GM18861 (cell line): ENCODE data around the gene SLC17A5.
"Not testable (repeated sequence)": the region's sequence is repeated elsewhere in the genome, so short reads cannot be mapped to it uniquely, and the experiment has no call there.

ENCODE experiments used
- ATAC-seq: cut with Tn5 transposase; IDR thresholded peaks from one replicate; pipeline ENCODE4 v1.9.1; 2021; ENCODE audit not compliant: unreplicated experiment

The SLC17A5 gene

DNA sequence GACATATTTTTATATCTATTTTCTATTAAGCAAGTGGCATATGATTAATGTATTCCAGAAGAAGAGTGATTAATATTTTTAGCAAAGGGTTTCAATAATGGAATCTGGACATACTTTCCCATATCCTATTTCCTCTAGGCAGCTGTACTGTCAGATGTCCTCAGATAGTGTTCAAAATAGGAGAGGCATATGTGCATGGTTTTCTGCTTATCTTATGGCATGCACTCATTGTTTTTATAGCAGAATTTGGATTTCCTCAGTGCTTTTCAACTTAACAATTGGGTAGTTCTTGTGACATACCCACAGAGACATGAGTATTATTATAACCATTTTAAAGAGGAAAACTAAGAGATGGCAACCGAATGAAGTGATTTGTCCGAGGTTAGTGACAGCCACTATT lies 12.6 kb upstream of the SLC17A5 start:
- no peak for ATAC-seq

DNA sequence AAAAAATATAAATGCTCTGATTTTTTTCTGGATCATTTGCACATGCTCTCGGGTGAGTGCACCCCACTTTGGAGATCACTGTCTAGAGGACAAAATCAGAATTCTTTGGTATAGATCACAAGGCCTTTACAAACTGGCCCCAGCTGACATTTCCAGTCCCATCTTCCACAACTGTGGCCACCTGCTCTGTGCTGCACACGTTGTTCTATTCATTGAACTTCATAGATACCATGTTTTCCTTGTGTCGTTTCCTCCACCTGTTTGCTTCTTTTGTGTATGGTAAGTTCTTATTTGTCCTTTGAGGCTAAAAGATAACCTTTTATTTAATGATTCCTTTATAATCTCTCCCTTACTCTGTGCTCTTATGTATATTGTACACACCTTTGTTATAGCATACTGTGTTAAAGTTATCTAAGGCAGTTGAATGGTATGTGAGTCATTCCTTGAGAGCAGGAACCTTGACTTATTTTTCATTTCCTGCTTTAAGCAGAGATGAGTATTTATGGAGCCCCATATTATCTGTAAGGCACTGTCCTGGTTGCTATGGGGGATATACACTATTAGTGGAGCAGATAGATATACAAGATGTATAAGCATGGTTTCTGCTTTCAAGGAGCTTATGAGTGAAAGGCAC lies 12.0 kb upstream of the SLC17A5 start:
- peak; percentile 64 for ATAC-seq

DNA sequence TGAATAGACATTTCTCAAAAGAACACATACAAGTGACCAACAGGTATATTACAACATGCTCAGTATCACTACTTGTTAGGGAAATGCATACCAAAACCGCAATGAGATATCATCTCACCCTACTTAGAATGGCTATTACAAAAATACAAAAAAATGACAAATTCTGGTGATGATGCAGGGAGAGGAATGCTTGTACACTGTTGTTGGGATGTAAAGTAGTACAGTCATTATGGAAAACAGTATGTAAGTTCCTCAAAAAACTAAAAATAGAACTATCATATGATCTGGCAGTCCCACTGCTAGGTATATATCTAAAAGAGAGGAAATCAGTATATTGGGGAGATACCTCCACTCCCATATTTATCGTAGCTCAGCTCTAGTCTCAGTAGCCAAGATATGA lies 10.9 kb upstream of the SLC17A5 start:
- ATAC-seq, result no peak

DNA sequence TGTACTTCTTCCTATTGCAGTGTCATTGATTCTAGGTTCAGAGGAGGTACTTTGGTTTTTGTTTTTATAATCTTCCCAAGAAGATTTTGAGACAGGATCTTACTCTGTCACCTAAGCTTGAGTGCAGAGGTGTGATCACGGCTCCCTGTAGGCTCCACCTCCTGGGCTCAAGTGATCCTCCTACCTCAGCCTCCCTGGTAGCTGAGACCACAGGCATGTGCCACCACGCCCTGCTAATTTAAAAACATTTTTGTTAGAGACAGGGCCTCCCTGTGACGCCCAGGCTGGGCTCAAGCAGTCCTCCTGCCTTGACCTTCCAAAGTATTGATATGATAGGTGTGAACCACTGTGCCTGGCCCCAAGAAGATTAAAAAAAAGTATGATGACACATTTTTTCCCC lies 3.4 kb upstream of the SLC17A5 start:
- ATAC-seq, result no peak

DNA sequence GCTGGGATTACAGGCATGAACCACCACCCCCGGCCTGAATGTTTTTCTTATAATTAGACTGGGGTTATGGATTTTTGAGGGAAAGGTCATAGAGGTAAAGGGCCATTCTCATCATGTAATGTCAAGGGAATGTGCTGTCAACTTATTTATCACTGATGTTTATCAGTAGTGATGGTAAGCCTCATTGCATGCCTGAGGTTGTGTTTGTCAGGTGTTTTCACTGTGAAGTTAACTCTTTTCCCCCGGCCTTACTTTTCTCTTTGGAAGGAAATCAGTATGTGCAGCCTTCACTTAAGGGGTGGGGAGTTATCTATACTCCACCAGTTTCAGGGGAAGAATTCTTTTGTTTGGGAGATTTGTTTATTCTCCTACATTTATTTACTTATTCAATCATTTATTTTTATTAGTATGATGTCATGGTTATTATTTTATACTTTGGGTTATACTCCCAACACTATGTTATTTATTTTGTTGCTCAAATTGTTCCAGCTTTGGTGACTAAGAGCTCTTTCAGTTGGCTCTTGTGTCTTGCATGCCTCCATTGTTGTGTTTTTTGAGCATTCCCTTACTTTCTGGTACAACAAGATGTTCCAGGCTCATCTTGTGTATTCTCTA lies 2.8 kb upstream of the SLC17A5 start:
- no peak for ATAC-seq

DNA sequence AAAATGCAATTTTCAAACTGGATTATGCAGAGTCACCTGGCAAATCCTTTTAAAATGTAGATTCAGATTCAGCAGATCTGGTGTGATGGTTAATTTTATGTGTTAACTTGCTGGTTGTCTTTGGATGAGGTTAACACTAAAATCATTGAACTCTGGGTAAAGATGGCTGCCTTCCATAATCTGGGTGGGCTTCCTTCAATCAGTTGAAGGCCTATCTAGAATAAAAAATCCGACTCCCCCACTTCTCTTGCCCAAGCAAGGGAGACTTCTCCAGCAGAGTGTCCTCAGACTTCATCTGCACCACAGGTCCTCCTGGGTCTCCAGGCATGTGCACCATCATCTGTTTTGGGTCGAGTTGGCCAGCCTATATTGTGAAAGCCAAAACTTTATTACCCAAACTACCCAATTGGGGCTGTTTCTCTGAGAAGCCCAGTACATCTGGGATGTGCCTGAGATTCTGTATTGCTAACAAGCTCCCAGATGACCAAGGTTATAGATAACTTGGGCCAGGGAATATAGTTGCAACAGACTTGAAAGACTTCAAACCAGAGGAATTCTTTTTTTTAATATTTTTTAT lies 1.6 kb upstream of the SLC17A5 start:
- ATAC-seq, result no peak

DNA sequence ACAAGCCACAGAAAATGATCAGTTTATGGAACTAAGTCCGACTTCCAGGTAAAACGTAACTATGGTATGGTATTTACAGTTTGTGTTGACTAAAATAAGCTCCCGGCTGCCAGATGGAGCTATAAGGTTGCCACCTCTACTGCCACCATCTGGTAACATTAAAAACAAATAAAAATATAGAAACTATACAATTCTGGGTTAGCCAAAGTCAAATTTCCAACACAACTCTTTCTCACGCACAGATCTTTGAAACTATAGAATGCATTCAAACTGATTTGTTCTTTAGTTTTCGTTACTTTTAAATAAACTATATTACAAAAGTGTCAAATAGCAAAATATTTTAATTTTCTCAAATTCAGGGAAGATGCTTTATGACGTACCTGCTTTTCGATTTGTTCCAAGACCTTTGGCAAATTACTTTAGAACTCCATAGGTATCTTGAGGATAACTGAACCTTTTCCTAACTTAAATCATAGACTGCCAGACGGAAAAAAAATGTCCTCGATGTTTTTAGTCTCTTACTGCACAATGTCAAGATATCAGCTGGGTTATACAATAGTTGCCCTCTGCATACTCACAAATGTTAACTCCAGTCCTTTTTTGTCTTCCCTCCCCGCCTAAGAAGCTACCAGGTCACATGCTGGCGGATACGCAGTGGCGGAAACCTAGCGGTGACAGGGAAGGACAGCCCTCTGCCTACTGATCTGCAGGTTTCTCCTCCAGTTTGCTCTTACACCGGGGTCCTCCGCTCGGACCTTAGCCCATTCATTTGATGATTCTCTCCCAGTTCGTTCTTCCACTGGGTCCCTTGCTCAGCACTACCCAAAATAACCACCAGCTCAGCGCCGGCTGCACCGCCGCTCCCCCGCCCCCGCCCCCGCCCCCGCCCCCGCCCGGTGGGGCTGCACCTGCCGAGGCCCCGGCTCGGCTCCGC lies 888 bp downstream of the SLC17A5 start:
- peak; percentile 33 for ATAC-seq

DNA sequence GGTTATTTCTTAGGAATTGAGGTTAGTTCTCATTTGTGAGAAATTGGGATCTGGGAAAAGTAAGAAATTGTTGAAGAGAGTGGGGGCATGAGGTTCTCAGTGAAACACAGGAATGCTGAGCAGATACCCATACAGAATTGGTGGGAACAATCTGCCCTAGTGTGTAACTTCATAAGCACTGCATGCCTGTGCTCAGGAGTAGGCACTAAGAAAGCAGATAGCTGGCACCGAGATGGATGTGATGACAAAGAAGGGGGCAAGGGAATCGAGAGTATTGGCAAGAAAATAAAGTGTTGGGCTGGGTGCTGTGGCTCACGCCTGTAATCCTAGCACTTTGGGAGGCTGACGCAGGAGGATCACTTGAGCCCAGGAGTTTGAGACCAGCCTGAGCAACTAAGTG lies 4.0 kb downstream of the SLC17A5 start:
- ATAC-seq, result no peak

DNA sequence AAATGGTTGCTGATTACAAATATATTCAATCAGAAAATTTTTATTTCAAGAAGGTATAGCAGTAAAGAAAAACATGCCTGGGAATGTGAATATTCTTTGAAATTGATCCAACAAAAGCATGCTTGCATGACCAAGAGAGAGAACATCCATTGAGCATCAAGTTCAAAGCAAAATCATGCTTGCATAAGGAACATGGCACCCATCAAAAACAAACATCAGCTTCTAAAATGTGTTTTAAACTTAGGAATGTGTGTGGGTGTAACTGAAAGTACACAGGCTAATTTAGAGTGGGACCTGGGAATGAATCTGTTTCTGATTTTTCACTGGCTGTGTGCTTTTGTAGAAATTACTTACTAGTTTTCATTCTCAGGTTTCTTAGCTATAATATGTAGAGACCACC lies 5.6 kb downstream of the SLC17A5 start:
- no peak for ATAC-seq

DNA sequence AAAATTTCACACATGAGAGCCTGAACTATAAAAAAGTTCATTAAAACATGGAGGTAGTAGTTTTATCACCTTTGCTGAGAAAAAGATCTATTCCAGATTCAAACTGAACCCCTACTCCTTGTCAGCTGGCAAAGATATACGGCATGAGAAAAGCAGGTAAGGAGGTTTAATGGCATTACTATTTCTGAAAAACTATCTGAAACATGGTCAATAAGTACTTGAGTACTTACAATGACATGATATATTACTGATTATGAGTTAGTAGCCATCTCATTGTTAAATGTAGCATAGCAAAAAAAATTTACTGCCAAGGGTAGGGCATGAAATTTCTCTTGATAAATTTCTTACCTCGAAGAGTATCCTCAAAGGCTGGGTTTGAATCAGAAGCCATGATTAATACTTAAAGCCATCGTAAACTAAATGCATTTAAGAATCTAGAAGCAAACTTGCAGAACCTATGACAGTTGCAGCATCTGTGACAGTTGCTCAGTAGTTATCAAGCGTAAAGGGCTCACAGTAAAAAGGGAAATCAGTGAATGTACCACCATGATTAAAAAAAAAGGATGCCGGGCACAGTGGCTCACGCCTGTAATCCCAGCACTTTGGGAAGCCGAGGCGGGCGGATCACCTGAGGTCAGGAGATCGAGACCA lies 8.7 kb downstream of the SLC17A5 start:
- no peak for ATAC-seq

DNA sequence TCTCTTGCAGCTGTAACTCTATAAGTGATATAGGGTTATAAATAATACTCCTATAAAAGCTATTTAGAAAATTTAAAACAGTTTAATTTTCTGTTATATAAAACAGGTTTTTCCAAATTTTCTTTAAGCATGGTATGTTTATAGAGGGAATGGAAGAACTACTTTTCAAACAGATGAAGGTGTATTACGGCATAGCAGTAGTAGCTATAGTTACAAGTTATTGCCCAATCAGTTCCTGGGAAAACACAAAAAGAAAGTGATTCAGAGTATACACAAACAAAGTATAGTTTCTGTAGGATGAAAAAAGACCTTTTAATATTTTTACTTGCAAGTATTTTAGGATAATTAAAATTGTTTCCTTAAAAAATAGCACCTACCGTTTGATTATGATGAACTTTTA lies 9.8 kb downstream of the SLC17A5 start:
- ATAC-seq, result no peak

DNA sequence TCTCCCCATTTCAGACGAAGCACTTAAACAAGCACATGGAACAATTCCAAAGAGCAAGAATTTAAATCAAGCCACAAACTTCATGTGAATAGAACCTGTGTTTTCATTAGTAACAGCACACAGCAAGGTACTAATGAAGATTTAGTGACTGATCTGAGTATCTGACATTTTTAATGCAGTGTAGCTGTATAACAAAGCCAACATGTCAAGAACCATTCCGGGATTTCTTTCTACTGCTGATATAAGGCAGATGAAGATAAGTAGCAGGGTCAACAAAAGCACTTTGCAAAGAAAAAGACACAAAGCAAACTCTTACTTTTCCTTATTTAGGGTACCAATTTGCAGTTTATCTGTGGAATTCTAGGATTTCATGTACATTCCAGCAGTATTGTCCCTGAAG lies 11.3 kb downstream of the SLC17A5 start:
- no peak for ATAC-seq

DNA sequence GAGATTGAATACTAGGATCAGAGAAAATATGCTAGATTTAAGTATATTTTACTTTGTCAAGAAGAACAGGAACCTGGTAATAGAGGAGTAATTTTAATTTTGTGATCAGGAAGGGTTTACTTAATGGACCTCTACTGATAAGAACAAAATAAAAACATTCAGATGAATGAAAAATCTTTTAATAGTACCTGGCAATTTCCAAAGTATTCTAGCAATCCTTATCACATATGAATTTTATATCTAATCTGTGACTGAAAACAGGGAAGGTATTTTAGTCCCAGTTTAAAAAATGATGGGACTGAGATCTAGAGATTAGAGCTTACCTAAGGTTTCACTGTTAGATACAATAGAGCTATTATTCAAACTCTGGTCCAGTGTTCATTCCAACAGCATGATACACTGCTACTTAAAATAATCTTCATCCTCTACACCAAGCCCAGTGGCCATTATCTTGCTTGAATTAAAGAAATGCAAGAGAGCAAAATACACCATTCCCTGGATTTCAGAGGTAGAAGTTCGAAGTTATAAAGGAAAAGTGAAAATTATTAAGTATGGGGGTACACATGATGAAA lies 13.5 kb downstream of the SLC17A5 start:
- ATAC-seq, result no peak

DNA sequence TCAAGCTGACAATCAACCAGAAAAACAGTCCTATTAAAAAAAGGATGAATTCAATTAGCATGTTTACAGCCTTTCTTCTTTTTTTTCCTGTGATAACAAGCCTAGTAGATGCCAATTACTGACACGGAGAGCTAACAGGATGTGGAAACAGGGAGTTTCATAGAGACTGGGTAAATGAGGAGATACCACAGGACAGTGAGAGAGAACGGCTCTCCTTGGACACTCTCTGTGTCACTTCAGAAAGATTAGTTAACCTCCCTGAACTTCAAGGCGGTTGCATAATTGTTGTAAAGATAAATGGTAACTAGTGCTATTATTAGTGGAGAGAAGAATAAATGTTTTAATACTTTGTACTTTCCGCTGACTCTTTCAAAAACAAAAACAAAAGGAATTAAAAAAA lies 14.8 kb downstream of the SLC17A5 start:
- ATAC-seq, result no peak

DNA sequence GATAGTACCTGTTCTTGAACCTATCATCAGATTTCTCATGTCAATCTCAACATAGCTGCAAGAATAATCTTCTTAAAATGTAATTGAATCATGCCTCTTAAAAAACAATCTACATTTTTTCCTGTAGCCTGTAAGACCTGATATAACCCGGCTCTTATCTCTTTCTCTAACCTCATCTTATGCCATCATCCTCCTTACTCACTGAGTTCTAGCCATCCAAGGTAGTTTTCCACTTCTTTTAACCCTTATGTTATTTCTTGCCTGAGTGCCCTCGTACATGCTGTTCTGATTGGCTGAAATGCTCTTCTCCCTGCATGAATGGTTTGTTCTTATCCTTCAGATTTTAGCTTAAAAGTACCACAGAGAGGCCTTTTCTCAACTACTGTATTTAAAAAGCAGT lies 16.4 kb downstream of the SLC17A5 start:
- ATAC-seq, result no peak

DNA sequence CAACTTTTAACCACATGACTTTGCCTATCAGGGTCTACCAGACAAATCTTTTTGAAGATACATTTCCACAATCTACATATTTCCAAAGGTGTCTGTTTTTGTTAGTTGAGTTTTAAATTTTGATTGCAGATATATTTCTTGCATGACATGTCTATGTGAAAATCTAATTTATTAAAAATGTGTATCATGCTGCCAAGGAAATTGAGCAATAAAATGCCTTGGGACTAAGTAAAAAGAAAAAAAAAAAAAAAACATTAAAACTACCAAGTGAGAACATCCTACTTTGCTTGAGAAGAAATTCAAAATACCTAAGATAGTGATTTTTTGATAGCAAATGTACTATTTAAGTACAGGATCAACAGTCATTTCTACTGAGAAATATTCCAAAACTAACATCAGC lies 17.7 kb downstream of the SLC17A5 start:
- no peak for ATAC-seq

DNA sequence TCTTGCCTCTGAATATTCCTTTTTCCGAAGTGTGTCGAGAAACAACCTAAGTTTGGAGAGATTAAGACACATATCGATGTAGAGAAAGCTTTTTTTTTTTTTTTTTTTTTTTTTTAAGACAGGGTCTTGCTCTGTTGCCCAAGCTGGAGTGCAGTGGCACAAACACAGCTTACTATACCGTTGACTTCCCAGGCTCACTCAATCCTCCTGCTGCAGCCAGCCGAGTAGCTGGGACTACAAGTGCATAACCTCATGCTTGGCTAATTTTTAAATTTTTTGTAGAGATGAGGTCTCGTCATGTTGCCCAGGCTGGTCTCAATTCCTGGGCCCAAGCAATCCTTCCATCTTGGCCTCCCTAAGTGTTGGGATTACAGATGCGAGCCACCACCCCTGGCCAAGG lies 21.4 kb downstream of the SLC17A5 start:
- ATAC-seq, result no peak

DNA sequence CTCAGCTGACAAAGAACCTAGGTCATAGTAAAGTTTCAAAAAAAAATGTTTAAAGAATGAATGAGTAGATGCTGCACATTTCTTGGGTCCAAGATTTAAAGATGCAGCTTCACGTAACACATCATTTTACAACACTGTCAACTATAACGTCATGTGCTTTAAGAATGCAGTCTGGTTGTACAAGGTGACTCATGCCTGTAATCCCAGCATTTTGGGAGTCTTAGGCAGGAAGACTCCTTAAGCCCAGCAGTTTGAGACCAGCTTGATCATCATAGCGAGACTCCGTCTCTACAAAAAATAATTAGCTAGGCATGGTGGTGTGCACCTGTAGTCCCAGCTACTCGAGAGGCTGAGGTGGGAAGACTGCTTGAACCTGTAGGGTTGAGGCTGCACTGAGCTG lies 21.9 kb downstream of the SLC17A5 start:
- ATAC-seq, result no peak

DNA sequence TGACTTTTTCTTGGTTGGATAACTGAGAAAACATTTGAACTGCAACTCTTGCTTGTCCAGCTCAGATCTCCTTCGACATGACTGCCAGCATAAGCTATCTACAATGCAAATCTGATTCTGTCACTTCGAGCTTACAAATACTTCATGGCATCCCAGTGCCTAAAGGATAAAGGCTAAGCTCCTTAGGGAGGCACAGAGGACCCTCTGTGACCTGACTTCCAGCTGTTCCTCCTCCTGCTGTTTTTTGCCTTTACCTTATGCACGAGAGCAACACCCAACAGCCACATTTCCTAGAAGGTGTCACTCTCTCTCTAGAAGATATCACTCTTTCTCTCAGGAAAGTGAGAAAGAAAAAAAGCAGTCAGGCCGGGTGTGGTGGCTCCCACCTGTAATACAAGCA lies 23.4 kb downstream of the SLC17A5 start:
- no peak for ATAC-seq

DNA sequence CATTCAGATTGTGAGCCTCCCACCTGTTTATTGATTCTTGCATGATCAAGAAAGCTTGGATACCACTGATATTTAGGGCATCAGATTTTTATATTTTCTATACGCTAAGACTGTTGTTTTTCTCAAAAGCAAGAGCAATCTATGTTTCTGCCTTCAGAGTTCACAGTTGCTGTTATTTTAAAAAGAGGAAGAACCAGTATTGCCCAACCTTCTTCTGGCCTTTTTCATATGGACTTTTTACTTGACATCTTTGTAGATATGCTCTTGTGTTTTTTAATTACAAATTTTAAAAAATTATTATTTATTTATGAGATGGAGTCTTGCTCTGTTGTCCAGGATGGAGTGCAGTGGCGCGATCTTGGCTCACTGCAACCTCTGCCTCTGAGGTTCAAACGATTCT lies 28.9 kb downstream of the SLC17A5 start:
- ATAC-seq, result no peak

DNA sequence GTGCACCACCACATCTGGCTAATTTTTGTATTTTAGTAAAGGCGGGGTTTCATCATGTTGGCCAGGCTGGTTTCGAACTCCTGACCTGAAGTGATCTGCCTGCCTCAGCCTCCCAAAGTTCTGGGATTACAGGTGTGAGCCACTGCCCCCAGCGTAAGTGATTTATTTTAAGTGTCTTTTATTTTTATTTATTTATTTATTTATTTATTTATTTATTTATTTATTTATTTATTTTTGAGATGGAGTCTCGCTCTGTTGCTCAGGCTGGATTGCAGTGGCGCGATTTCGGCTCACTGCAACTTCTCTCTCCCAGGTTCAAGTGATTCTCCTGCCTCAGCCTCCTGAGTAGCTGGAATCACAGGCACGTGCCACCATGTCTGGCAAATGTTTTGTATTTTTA lies 30.3 kb downstream of the SLC17A5 start:
- not testable (repeated sequence) for ATAC-seq
